Bronchus fibroblast of lung (primary cell): ENCODE measurements around the gene TMEM33. TPM values are rescaled to one million over a fixed set of nuclear protein-coding genes. Genes with fewer than 3 reads are reported as not detected.

Experiments used
- total RNA-seq: library from RNA; depleted of rRNA; stranded (reverse); fragments of >200 nt; gene quantifications from 2 replicates; pipeline ENCODE4 v1.2.3, GENCODE V29; 2015

TMEM33 gene, protein sequence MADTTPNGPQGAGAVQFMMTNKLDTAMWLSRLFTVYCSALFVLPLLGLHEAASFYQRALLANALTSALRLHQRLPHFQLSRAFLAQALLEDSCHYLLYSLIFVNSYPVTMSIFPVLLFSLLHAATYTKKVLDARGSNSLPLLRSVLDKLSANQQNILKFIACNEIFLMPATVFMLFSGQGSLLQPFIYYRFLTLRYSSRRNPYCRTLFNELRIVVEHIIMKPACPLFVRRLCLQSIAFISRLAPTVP
- 28.7 and 34.3 TPM in 2 replicates for total RNA-seq

DNA sequence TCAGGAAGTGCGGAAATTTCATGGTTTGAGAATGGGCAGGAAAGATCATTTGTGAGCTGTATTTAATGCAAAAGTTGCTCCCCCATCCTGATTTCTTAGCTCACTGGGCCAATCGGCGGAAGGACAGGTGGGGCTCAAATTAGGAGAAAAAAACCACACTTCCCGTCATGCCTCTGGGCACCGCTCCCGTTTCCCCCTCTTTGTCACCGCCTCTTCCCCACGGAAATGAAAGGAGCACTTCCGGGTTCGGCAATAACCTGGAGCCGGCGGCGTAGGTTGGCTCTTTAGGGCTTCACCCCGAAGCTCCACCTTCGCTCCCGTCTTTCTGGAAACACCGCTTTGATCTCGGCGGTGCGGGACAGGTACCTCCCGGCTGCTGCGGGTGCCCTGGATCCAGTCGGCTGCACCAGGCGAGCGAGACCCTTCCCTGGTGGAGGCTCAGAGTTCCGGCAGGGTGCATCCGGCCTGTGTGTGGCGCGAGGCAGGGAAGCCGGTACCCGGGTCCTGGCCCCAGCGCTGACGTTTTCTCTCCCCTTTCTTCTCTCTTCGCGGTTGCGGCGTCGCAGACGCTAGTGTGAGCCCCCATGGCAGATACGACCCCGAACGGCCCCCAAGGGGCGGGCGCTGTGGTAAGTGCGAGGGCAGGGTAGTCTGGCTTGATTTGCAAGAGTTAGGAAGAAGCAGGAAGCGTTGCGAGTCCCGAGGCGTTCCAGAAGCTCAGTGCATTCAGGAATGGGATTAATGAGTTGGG is at the start of gene TMEM33:
TSS of gene TMEM33 (plus strand) at position 529 of the 751 bp plus-strand sequence. CDS start at position 585, 56 bp downstream.

DNA sequence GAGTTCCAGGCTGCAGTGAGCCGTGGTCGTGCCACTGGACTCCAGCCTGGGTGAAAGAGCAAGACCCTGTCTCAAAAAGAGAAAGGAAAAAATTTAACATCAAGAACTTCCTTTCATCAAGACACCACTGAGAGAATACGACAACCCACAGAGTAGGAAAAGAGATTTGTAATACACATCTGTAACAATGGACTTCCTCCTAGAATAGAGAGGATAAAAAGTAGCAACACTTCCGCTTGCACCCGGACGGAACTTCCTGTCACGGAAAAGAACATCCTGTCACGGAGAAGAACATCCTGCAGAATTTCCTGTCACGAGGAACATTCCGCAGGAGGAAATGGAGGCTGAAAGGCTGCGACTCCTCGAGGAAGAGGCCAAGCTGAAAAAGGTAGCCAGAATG is 46.2 kb downstream of the TMEM33 start, which contains the start of gene DCAF4L1:
TSS of gene DCAF4L1 (plus strand) at position 301 of the 400 bp plus-strand sequence. CDS start at position 338, 37 bp downstream.

DNA sequence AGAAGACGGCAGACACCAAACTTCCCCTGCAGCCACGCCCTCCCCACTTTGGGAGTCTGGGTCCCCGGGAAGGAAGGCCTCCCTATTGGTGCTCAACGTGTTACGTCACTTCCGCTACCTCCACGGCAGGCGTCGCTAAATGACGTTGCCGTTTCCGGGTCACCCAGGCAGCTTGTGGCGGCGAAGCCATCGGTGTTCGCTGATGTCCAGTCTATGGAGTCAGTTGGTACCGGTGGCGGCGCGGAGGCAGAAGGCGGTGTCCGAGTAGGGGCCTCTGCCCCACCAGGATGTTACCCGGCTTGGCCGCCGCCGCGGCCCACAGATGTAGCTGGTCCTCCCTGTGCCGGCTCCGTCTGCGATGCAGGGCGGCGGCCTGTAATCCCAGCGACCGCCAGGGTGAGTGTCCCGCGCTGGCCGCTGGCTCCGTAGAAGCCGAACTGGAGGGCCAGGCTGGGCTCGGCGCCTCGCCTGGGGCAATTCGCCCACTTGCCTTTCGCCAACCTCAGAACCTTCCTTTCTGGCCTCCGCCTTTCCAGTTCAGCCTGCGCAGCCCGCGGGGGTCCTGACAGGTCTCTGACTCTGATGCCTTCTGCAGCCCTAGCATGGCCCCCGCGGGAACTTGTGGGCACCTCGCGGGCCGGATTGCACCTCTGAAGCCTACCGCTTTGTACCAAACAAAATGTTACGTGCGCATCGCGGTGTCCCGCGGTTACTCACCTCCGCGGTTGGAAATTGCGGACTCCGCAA is 55.3 kb downstream of the TMEM33 start, which contains the start of gene SLC30A9:
TSS of gene SLC30A9 (plus strand) at position 166 of the 747 bp plus-strand sequence. CDS start at position 288, 122 bp downstream.

Other genes starting within 250 kb of the TMEM33 start
- not detected in 2 replicates for gene PHOX2B, start 186.7 kb upstream of the TMEM33 start, total RNA-seq
- under 0.01 TPM in 1 of 2 replicates, not detected in the other for gene DCAF4L1, start 46.3 kb downstream of the TMEM33 start, total RNA-seq
- gene SLC30A9, start 55.1 kb downstream of the TMEM33 start, total RNA-seq, result 43.4 and 47.7 TPM in 2 replicates
- gene BEND4, start 217.2 kb downstream of the TMEM33 start, total RNA-seq, result not detected in 2 replicates